ENCODE data around the gene PRKAB2.
"Not testable (repeated sequence)": the region's sequence is repeated elsewhere in the genome, so short reads cannot be mapped to it uniquely, and the experiment has no call there.

Gene PRKAB2

GRCh38 chr1:147109041-147109440 lies 63.2 kb downstream of the PRKAB2 start:
- no peak for DNase-seq

GRCh38 chr1:147106407-147106881 lies 65.8 kb downstream of the PRKAB2 start:
- DNase-seq, result not testable (repeated sequence)

GRCh38 chr1:147105909-147106308 lies 66.4 kb downstream of the PRKAB2 start:
- no peak for DNase-seq

Measured in NCI-H1092 (cell line).